T1000 (cell line): ENCODE data around the gene ADCY4.

Experiments used
- DNase-seq: peaks from one replicate; lab custom pipeline; 2025; ENCODE audit warnings: mixed read lengths; lab: John Stamatoyannopoulos, UW

The ADCY4 gene

DNA sequence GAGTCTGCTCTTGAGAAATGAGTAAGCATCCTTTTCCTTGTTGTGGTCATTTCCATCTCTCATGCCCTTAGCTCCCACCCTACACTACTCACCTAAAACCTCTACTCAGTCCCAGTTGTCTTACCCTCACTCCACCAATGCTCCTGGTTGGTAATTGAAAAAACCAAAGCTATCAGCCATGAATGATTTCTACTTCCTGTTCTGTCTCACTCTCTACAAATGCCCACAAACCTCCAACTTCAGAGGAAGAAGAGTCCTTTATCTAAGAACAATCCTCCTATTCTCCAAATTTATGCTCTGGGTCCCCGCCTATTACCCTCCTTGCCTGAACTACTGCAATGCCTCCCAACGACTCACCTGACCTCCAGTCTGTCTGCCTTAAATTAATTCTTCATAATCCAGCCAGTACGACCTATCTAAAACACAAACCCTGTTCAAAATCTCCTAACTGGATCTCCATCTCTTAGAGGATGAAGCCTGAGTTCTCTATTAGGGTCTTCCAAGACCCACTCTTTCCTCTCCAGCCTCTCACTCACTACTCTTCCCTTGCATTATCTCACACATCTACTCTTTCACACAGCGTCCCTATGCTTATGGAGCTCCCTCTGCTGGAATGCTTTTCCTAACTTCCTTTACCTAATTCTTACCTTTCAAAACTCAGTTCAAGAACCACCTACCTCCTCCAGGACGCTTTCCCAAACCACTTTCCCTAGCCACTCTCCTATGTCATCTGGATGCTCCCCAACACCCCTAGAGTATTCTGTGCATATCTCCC, 37.5 kb downstream of the ADCY4 start:
- no peak for DNase-seq

GRCh38 chr14:24296341-24297157, 38.3 kb downstream of the ADCY4 start:
- peak; percentile 56 for DNase-seq

DNA sequence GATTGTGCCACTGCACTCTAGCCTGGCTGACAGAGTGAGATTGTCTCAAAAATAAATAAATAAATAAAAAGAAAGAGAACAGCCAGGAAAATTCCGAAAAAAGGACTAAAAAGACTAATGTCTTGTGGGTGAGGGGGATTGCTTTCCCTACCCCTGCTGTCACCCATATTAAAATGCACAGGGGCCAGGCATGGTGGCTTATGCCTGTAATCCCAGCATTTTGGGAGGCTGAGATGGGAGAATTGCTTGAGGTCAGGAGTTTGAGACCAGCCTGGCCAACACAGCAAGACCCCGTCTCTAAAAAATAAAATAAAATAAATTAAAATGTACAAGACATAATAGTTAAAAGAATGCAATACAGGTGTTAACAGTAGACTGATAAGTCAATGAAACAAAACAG, 41.3 kb downstream of the ADCY4 start:
- DNase-seq: no peak

DNA sequence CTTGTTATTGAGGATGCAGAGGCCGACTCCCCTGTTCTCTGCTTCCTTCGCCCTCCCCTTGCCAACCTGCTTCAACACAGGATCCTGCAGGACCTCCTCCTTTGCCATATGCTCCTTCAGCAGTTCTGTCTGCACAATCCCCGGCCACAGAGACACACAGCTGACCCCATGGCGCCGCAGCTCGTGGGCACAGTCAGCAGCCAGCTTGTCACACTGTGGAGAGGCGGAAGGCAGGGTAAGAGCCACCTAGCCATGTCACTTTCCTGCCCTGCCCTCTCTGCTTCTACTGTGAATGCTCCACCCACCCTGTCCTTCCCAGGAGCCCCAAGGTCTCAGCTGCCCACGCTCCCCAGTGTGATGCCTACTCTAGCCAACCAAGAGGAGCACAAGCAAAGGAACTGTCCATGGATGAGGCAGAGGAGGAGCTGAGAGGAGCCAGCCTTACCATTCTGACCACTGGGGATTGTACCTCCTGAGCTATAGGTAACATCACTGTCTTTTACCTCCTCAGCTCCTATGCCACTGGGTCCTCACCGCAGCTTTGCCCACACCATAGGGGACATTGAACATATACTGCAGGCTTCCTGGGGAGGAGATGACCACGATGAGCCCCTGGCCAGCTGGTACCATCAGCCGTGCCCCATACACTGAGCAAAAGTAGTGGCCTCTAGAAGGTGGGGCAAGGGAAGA, 42.6 kb downstream of the ADCY4 start:
- DNase-seq: no peak

DNA sequence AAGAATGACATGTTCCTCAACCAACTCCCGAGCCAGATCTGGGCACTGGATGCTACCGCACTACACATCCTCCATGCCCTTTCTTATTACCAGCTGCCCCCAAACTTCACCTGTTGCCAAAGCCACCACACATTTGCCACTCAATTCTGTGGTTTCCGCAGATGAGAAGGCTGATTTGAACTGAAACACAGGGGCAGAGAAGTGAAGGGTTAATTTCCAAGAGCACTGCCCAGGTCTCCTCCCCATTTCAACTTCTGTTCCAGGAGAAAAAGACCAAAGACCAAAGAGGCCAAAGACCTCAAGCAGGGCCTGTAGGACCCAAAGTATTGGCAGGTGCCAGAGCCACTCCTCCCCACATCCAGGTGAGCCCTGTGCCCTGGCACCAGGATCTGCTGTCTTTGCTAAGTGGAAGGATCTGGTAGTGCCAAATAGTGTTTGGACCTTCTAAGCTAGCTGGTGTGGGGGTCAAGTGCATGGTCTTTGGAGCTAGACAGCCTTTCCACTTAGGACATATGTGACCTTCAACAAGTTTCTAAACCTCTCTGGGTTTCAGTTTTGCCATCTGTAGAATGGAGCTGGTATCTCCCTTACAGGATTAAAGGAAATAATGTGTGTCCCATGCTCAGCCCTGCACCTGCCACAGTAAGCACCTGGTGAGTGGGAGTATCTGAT, 43.3 kb downstream of the ADCY4 start:
- no peak for DNase-seq

- no peak for DNase-seq
Measured at GRCh38 chr14:24290746-24291145, 44.1 kb downstream of the ADCY4 start.

GRCh38 chr14:24289649-24290280, 45.1 kb downstream of the ADCY4 start:
- no peak for DNase-seq

- no peak for DNase-seq
Measured at GRCh38 chr14:24286996-24287395, 47.9 kb downstream of the ADCY4 start.

- no peak for DNase-seq
Measured at GRCh38 chr14:24285351-24285750, 49.5 kb downstream of the ADCY4 start.

DNA sequence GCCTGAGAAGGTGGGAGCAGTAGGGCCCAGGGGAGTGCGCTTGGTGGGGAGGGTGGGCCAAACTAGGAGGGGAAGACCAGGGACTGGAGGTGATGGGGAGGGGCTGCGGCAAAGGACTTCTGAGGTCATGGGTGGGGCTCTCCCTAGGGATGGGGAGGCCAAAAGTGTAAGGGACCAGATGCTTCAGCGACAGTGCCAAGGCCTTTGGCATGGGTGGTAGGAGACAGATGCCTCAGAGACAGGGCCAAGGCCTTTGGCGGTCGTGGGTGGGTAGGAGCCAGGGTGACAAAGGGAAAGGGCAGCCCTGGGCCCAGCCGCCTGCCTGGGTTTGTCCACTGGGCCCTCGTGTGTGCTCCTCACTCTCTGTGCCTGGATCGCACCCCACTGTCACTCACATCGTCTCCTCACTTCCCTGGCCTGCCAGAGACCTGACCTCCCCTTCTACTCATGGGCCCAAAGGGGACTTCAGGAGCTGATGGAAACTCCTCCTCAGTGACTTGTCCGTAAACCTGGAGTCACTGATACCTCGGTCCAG, 50.3 kb downstream of the ADCY4 start:
- no peak for DNase-seq

- DNase-seq: no peak
Measured at GRCh38 chr14:24283796-24284460, 50.9 kb downstream of the ADCY4 start.

GRCh38 chr14:24282736-24283135, 52.1 kb downstream of the ADCY4 start:
- no peak for DNase-seq

DNA sequence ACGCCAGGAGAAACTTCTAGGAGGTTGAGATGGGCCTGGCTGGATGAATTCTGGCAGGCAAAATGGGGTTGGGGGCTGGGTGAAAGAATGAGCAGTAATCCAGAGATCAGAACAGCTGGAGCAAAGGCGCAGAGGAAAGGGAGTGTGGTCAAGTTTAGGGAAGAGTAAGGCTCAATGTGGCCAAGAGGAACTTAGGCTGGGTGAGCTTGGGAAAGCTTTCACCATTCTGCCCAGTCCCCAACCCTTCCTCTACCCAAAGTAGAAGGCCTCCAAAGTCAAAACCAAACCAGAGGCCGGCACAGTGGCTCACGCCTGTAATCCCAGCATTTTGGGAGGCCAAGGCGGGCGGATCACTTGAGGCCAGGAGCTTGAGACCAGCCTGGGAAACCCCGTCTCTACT, 53.2 kb downstream of the ADCY4 start:
- no peak for DNase-seq

- no peak for DNase-seq
Measured at GRCh38 chr14:24280797-24281460, 53.9 kb downstream of the ADCY4 start.

DNA sequence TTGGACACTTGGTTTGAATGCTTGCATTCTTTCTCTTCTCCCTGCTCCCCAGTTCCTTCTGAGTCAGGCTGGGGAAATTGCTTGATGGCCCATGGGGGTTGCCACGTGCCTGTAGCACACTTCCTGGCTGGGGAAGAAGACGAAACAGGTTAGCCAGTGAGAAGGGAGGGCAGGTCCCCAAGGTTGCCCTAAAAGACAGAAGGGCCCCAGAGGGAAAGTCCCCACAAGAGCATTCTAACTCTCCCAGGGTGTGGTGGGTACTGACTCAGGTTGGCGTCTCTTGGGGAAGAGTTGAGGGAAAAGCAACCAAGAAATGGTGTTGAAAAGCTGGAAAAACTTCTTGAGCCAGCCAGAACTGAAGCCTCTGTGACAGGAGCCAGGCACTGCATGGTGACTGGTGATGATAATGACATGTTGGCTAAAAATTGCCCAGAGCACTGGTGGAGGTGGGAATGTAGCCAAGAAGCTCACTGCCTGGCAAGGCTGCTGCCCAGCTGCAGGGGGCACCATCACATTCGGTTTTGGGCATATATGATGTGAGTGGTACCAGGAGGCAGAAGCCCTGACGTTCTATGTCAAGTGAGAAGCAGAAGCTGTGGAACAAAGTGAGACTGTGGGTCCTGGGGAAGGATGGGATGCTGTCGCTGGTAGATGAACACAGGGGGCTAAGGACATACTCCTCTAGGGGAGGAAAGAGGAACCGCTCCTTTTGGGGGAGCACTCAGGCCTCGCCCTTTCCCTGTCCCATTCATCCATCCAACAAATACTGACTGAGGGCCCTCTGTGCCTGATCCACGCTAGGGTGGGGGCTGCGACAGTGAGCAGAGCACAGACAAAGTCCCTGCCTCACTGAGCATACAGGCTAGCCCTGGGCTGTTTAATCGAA, 55.3 kb downstream of the ADCY4 start:
- no peak for DNase-seq

- no peak for DNase-seq
Measured at GRCh38 chr14:24278424-24278823, 56.4 kb downstream of the ADCY4 start.

GRCh38 chr14:24277606-24278321, 57.1 kb downstream of the ADCY4 start:
- DNase-seq: no peak

- DNase-seq: no peak
Measured at GRCh38 chr14:24277071-24277470, 57.8 kb downstream of the ADCY4 start.

GRCh38 chr14:24274101-24274543, 60.7 kb downstream of the ADCY4 start:
- DNase-seq: no peak
